GM23338 (cell line): ENCODE data around the gene THOC2. TPM values are rescaled to one million over a fixed set of nuclear protein-coding genes. Genes with fewer than 3 reads are reported as not detected.
"Not testable (repeated sequence)": the region's sequence is repeated elsewhere in the genome, so short reads cannot be mapped to it uniquely, and the experiment has no call there.

Experiments used
- ATAC-seq: fragments of 200-7000 bp; cut with Tn5 transposase; 3 replicates; pipeline ENCODE4 v1.9.1; 2020
- DNase-seq: peaks from one replicate; pipeline ENCODE4 v3.0.0-alpha.2; 2015; ENCODE audit warnings: low spot score
- H2AFZ ChIP-seq: fragments of 200-600 bp; sonication (generic); 2 replicates; pipeline ENCODE4 v1.8.0; 2016; ENCODE audit warnings: antibody characterized with exemption, mild to moderate bottlenecking, moderate library complexity
- H3F3A ChIP-seq: fragments of 200-600 bp; sonication (generic); replicated peaks from 2 replicates; pipeline ENCODE4 v1.8.0; 2017; ENCODE audit warnings: antibody characterized with exemption, mixed run types, low read depth
- H3K27ac ChIP-seq: fragments of 200-600 bp; sonication (generic); 2 replicates; pipeline ENCODE4 v1.6.1; 2016; ENCODE audit warnings: low read depth
- H3K27me3 ChIP-seq: fragments of 200-600 bp; sonication (generic); 2 replicates; pipeline ENCODE4 v1.8.0; 2016; ENCODE audit warnings: mild to moderate bottlenecking, mixed run types, moderate library complexity; ENCODE audit not compliant: insufficient read depth
- H3K36me3 ChIP-seq: fragments of 200-600 bp; sonication (generic); 2 replicates; pipeline ENCODE4 v1.8.0; 2016; ENCODE audit warnings: mild to moderate bottlenecking; ENCODE audit not compliant: insufficient read depth
- H3K4me1 ChIP-seq: fragments of 200-600 bp; sonication (generic); 2 replicates; pipeline ENCODE4 v1.8.0; 2016; ENCODE audit warnings: mild to moderate bottlenecking, moderate library complexity; ENCODE audit not compliant: insufficient read depth
- H3K4me2 ChIP-seq: fragments of 200-600 bp; sonication (generic); 2 replicates; pipeline ENCODE4 v1.7.1; 2017; ENCODE audit warnings: mixed run types
- H3K4me3 ChIP-seq: fragments of 200-600 bp; sonication (generic); 2 replicates; pipeline ENCODE4 v1.6.1; 2016; ENCODE audit warnings: mixed run types
- H3K79me2 ChIP-seq: fragments of 200-600 bp; sonication (generic); replicated peaks from 2 replicates; pipeline ENCODE4 v1.8.0; 2017; ENCODE audit warnings: mild to moderate bottlenecking; ENCODE audit not compliant: insufficient read depth
- H3K9me2 ChIP-seq: fragments of 200-600 bp; sonication (generic); 2 replicates; pipeline ENCODE4 v1.8.0; 2017; ENCODE audit not compliant: insufficient read depth
- H4K20me1 ChIP-seq: fragments of 200-600 bp; sonication (generic); replicated peaks from 2 replicates; pipeline ENCODE4 v1.8.0; 2017; ENCODE audit warnings: mild to moderate bottlenecking; ENCODE audit not compliant: insufficient read depth
- H3K27ac Mint-ChIP-seq: 2 replicates; pipeline ENCODE4 v1.8.0; 2020; ENCODE audit warnings: inconsistent platforms, mild to moderate bottlenecking, moderate library complexity, mixed read lengths
- H3K27me3 Mint-ChIP-seq: 3 replicates; pipeline ENCODE4 v1.8.0; 2022; ENCODE audit warnings: low read depth, mild to moderate bottlenecking, moderate library complexity, mixed read lengths, inconsistent platforms; ENCODE audit not compliant: insufficient read depth, poor library complexity
- H3K36me3 Mint-ChIP-seq: 3 replicates; pipeline ENCODE4 v1.8.0; 2021; ENCODE audit warnings: low read depth, mild to moderate bottlenecking, inconsistent platforms, moderate library complexity, mixed read lengths
- H3K4me1 Mint-ChIP-seq: 3 replicates; pipeline ENCODE4 v1.8.0; 2020; ENCODE audit warnings: mild to moderate bottlenecking, inconsistent platforms, mixed read lengths
- H3K4me3 Mint-ChIP-seq: 3 replicates; pipeline ENCODE4 v1.8.0; 2021; ENCODE audit warnings: moderate library complexity, mild to moderate bottlenecking, inconsistent platforms, mixed read lengths
- H3K9me3 Mint-ChIP-seq: 3 replicates; pipeline ENCODE4 v1.8.0; 2020; ENCODE audit warnings: moderate library complexity, mild to moderate bottlenecking, inconsistent platforms, mixed read lengths
- CREB1 ChIP-seq: fragments of 250-450 bp; sonication (Bioruptor Pico); IDR thresholded peaks from 2 replicates; pipeline ENCODE4 v1.5.0; 2020; ENCODE audit warnings: low read depth, mild to moderate bottlenecking, moderate library complexity
- CTCF ChIP-seq, 2 experiments: fragments of 200-600 bp in 1 of 2; sonication (generic) in 1 of 2; conservative IDR thresholded peaks; 2 replicates each; pipeline versions ENCODE4 v1.5.1 to v1.6.1; 2016 to 2017; ENCODE audit warnings: antibody characterized with exemption in 2 of 2, low read depth in 2 of 2, mild to moderate bottlenecking in 2 of 2, moderate library complexity in 1 of 2
- ETS1 ChIP-seq: IDR thresholded peaks from 2 replicates; pipeline ENCODE4 v1.6.1; 2016; ENCODE audit warnings: antibody characterized with exemption
- EZH2 ChIP-seq: fragments of 200-600 bp; sonication (generic); IDR thresholded peaks from one replicate; pipeline ENCODE4 v1.8.0; 2017; ENCODE audit warnings: antibody characterized with exemption, mild to moderate bottlenecking, low read depth; ENCODE audit not compliant: unreplicated experiment
- EZH2phosphoT487 ChIP-seq: fragments of 200-600 bp; sonication (generic); IDR thresholded peaks from one replicate; pipeline ENCODE4 v1.8.1; 2018; ENCODE audit warnings: antibody characterized with exemption; ENCODE audit not compliant: unreplicated experiment
- JUNB ChIP-seq: IDR thresholded peaks from one replicate; pipeline ENCODE4 v1.6.1; 2016; ENCODE audit warnings: antibody characterized with exemption; ENCODE audit not compliant: unreplicated experiment
- POLR2AphosphoS5 ChIP-seq: IDR thresholded peaks from 2 replicates; pipeline ENCODE4 v1.6.1; 2016; ENCODE audit warnings: antibody characterized with exemption, low read depth
- REST ChIP-seq: IDR thresholded peaks from one replicate; pipeline ENCODE4 v1.6.1; 2018; ENCODE audit warnings: antibody characterized with exemption; ENCODE audit not compliant: unreplicated experiment
- STAT1 ChIP-seq: IDR thresholded peaks from one replicate; pipeline ENCODE4 v1.6.1; 2016; ENCODE audit warnings: antibody characterized with exemption; ENCODE audit not compliant: unreplicated experiment
- ZNF462 ChIP-seq: fragments of 250-450 bp; sonication (Bioruptor Pico); IDR thresholded peaks from 2 replicates; pipeline ENCODE4 v1.5.0; 2020; ENCODE audit warnings: mild to moderate bottlenecking, moderate library complexity
- polyA plus RNA-seq: library from polyadenylated mRNA; unstranded; fragments of >200 nt; fragmentation: Nextera tagmentation; extraction: Ambion mirVana; gene quantifications from 2 replicates; pipeline ENCODE4 v1.2.1, GENCODE V29; 2016
- total RNA-seq: library from RNA; depleted of rRNA; stranded (reverse); fragments of >200 nt; shearing (Covaris generic); gene quantifications from 2 replicates; pipeline ENCODE4 v1.2.3, GENCODE V29; 2014

Gene THOC2
- total and polyA plus RNA-seq, 2 experiments from 2014 or later: 86.6 to 138 TPM

- H3K9me3 Mint-ChIP-seq, H2AFZ ChIP-seq, ATAC-seq, H3K27ac ChIP-seq, H3K36me3 ChIP-seq, H3K4me3 Mint-ChIP-seq, H4K20me1 ChIP-seq, H3K36me3 Mint-ChIP-seq, H3K4me1 Mint-ChIP-seq, H3K4me3 ChIP-seq, H3K9me2 ChIP-seq, H3K27me3 Mint-ChIP-seq, H3K27ac Mint-ChIP-seq, H3K27me3 ChIP-seq, H3K4me1 ChIP-seq, DNase-seq, H3K4me2 ChIP-seq, H3F3A ChIP-seq: not testable (repeated sequence)
- H3K79me2 ChIP-seq: peaks cover 100% of the 10 kb centered on the region
Measured at GRCh38 chrX:123722193-123722592, 10.7 kb downstream of the THOC2 start.

- H3K9me3 Mint-ChIP-seq: no peaks in the 10 kb centered on the region
- TF ChIP-seq STAT1 (no peak), ZNF462 (CRISPR knock-in tag) (no peak), JUNB (no peak), POLR2AphosphoS5 (no peak), REST (no peak), CREB1 (CRISPR knock-in tag) (no peak), EZH2 (no peak), ETS1 (no peak), CTCF (conservative IDR thresholded peaks at IDR 0.05; ENCODE audit: low read depth in 2 of 2) (no peak), EZH2phosphoT487 (no peak)
Measured at GRCh38 chrX:123720486-123720885, 12.4 kb downstream of the THOC2 start.

More at GRCh38 chrX:123720486-123720885, 12.4 kb downstream of the THOC2 start:
- Histone ChIP-seq H3K4me3 (no peak overlapping the region), H3F3A (no peaks in the 10 kb centered on the region), H3K79me2 (peaks cover 100% of the 10 kb centered on the region), H4K20me1 (peaks cover 6% of the 10 kb centered on the region), H2AFZ (no peak overlapping the region), H3K27me3 (no peaks in the 10 kb centered on the region), H3K4me1 (no peaks in the 10 kb centered on the region), H3K9me2 (no peaks in the 10 kb centered on the region), H3K27ac (no peak overlapping the region), H3K4me2 (no peak overlapping the region), H3K36me3 (no peaks in the 10 kb centered on the region)
- Mint-ChIP-seq H3K36me3 (peaks cover 4% of the 10 kb centered on the region; the same call in 2 of the 3 replicates), H3K27me3 (no peaks in the 10 kb centered on the region), H3K27ac (no peak overlapping the region), H3K4me1 (no peaks in the 10 kb centered on the region), H3K4me3 (no peak overlapping the region)
- no peak for ATAC-seq
- DNase-seq: no peak
